Stimulated activated naive B cell treated with anti-CD40 and anti-IgM and Interleukin-4, amounts not matched to agents 10 μg/mL and 1 μg/mL and 100 μg/mL, for 72 hours (primary cell): Measurements from ENCODE around the gene HAUS1.

Experiments used
- ATAC-seq, 2 donors: fragments of 150-1000 bp; cut with Tn5 transposase; replicated peaks; 2 replicates each; pipeline ENCODE4 v1.10.0; 2021; ENCODE audit warnings: moderate library complexity in 1 of 2
- DNase-seq: peaks from one replicate; pipeline ENCODE4 v3.0.0; 2021
- H3K27ac Mint-ChIP-seq: one replicate; pipeline ENCODE4 v1.8.0; 2022; ENCODE audit warnings: mild to moderate bottlenecking, mixed read lengths
- H3K27me3 Mint-ChIP-seq, 2 donors: one replicate each; pipeline ENCODE4 v1.8.0; 2022; ENCODE audit warnings: mixed read lengths in 2 of 2
- H3K36me3 Mint-ChIP-seq, 2 donors: one replicate each; pipeline ENCODE4 v1.8.0; 2022; ENCODE audit warnings: mixed read lengths in 2 of 2, mild to moderate bottlenecking in 1 of 2
- H3K4me1 Mint-ChIP-seq, 2 donors: one replicate each; pipeline ENCODE4 v1.8.0; 2022; ENCODE audit warnings: mixed read lengths in 2 of 2, mild to moderate bottlenecking in 1 of 2
- H3K4me3 Mint-ChIP-seq, 2 donors: one replicate each; pipeline ENCODE4 v1.8.0; 2022; ENCODE audit warnings: mild to moderate bottlenecking in 2 of 2, mixed read lengths in 2 of 2, moderate library complexity in 1 of 2
- H3K9me3 Mint-ChIP-seq, 2 donors: one replicate each; pipeline ENCODE4 v1.8.0; 2022; ENCODE audit warnings: mixed read lengths in 2 of 2, mild to moderate bottlenecking in 1 of 2

HAUS1 gene, protein sequence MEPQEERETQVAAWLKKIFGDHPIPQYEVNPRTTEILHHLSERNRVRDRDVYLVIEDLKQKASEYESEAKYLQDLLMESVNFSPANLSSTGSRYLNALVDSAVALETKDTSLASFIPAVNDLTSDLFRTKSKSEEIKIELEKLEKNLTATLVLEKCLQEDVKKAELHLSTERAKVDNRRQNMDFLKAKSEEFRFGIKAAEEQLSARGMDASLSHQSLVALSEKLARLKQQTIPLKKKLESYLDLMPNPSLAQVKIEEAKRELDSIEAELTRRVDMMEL

GRCh38 chr18:46104128-46104911 lies at the start of gene HAUS1:
TSS of gene HAUS1 (plus strand) at chr18:46104385. CDS start at chr18:46104412, 27 bp downstream.
- peak within 1 kb of the TSS; percentile 95 to 100 for H3K4me3 Mint-ChIP-seq
- ATAC-seq = peak; percentile 93 to 95

DNA sequence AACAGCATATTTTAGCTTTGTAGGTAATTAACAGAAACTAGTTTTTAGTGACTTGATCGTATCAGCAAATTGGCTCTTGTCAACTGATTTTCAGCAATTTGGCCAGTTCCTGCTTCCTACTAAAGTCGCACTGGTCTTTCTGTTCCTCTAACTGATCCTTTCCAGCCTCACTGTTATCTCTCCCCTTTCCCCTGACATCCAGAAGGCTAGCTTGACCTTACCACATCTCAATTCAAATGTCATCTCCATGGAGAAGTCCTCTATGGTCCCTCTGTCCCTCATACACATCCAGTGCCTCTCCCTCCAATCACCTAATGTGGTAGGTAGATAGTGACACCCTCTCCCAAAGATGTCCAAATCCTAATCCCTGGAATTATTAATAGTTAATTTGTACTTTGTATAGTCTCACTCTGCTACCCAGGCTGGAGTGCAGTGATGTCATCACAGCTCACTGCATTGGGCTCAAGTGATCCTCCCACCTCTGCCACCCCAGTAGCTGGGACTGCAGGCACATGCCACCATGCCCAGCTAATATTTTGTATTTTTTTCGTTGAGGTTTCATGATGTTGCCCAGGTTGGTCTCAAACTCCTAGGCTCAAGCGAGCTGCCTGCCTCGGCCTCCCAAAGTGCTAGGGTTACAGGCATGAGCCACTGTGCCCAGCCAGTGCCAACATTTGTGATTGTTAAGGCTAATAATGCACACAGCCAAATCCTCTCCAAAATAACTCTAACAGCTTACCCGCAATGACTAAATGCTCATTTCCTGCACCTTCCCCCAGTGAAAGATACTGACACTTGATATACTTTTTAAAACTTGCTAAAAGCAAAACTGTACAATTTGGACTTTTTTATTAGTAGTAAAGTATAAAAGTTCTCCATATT lies 49.0 kb upstream of the HAUS1 start:
- H3K4me1 Mint-ChIP-seq = peaks cover 8 to 21% of the 10 kb centered on the region in 2 donors
- H3K27ac Mint-ChIP-seq = no peak overlapping the region
- H3K4me3 Mint-ChIP-seq = no peak overlapping the region
- no peak for DNase-seq
- H3K9me3 Mint-ChIP-seq = no peaks in the 10 kb centered on the region
- H3K27me3 Mint-ChIP-seq = no peaks in the 10 kb centered on the region
- H3K36me3 Mint-ChIP-seq = no peaks in the 10 kb centered on the region
- peak in 1 of 2 donors; percentile 39 for ATAC-seq

More at GRCh38 chr18:46104128-46104911, at the start of gene HAUS1:
- peak; percentile 72 for DNase-seq
- Mint-ChIP-seq H3K27ac (peak within 1 kb of the TSS; percentile 95), H3K27me3 (no peaks in the 10 kb centered on the region), H3K9me3 (no peaks in the 10 kb centered on the region), H3K36me3 (peaks cover 4 to 13% of the 10 kb centered on the region in 2 donors), H3K4me1 (peaks cover 7 to 33% of the 10 kb centered on the region in 2 donors)

DNA sequence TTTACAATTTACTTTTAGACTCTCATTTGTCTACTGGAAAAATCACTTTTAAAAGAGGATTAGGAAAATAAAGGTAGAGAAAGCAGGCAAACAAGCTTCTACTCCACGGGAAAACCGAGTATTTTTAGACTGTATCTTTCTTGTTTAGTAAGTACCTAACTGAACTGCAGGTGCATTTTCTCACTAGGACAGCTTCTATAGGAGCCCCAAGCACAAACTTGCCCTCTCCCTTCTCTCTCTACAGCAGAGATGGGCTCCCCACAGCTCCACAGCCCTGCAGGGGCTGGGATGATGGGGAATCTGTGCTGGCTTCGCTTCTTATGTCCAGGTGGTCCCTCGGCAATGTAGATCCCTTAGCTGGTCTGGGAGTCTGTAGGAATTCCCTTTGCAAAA lies 48.4 kb upstream of the HAUS1 start:
- Mint-ChIP-seq H3K4me3 (no peak overlapping the region), H3K27ac (no peak overlapping the region), H3K9me3 (no peaks in the 10 kb centered on the region), H3K4me1 (peaks cover 8 to 21% of the 10 kb centered on the region in 2 donors), H3K36me3 (no peaks in the 10 kb centered on the region), H3K27me3 (no peaks in the 10 kb centered on the region)
- no peak for DNase-seq
- ATAC-seq = no peak

- Mint-ChIP-seq H3K27ac (no peak overlapping the region), H3K36me3 (no peaks in the 10 kb centered on the region), H3K4me1 (peaks cover 8 to 11% of the 10 kb centered on the region in 2 donors), H3K4me3 (no peak overlapping the region), H3K9me3 (no peaks in the 10 kb centered on the region), H3K27me3 (no peaks in the 10 kb centered on the region)
- ATAC-seq = no peak
- no peak for DNase-seq
These were observed 43.8 kb upstream of the HAUS1 start for GRCh38 chr18:46060359-46060841.

DNA sequence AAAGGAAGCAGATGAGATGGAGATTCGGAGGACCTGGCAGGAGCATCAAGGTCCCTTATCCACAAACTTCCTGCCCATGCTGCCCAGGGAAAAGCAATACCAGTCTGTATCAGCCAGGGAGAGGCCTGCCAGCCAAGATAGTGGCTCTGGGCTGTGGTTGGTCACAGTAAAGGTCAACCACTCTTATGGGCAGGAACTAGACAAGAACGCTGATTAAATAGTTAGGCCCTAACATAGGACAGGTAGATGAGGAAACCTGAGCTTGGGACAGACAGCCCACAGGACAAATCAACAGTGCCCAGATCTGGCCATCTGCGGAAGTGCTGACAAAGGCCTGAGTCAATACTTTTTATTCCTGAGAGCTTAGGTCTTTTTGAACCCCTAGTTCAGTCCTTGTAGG lies 42.8 kb upstream of the HAUS1 start:
- no peak for ATAC-seq

GRCh38 chr18:46061796-46062195 lies 42.4 kb upstream of the HAUS1 start:
- Mint-ChIP-seq H3K27ac (no peak overlapping the region), H3K4me3 (no peak overlapping the region), H3K4me1 (no peaks in the 10 kb centered on the region), H3K27me3 (no peaks in the 10 kb centered on the region), H3K36me3 (no peaks in the 10 kb centered on the region), H3K9me3 (no peaks in the 10 kb centered on the region)
- ATAC-seq (no peak), DNase-seq (no peak)

More for the DNA sequence above, 42.8 kb upstream of the HAUS1 start:
- Mint-ChIP-seq H3K9me3 (no peaks in the 10 kb centered on the region), H3K36me3 (no peaks in the 10 kb centered on the region), H3K4me3 (no peak overlapping the region), H3K27me3 (no peaks in the 10 kb centered on the region), H3K27ac (no peak overlapping the region), H3K4me1 (peaks cover 0 to under 1% of the 10 kb centered on the region in 2 donors)
- DNase-seq = no peak

DNA sequence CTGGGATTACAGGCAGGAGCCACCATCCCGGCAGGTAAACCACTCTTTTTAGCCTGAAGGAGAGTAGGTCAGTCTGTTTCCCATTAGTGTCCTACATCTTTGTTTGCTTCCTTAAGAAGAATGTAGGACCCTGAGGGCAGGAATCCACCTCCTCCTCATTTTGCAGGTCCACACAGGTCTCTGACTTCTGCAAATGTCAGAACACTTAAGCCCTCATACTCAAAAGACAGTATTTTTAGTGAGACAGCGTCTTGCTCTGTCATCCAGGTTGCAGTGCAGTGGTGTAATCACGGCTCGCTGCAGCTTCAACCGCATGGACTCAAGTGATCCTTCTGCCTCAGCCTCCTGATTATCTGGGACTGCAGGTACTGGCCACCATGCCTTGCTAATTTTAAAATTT lies 41.4 kb upstream of the HAUS1 start:
- ATAC-seq (no peak), DNase-seq (no peak)
- H3K27ac Mint-ChIP-seq = no peak overlapping the region
- no peaks in the 10 kb centered on the region for H3K9me3 Mint-ChIP-seq
- no peaks in the 10 kb centered on the region for H3K36me3 Mint-ChIP-seq
- H3K27me3 Mint-ChIP-seq = no peaks in the 10 kb centered on the region
- H3K4me3 Mint-ChIP-seq = no peak overlapping the region
- H3K4me1 Mint-ChIP-seq = no peaks in the 10 kb centered on the region

GRCh38 chr18:46067438-46068007 lies 36.7 kb upstream of the HAUS1 start:
- DNase-seq (no peak), ATAC-seq (no peak)
- Mint-ChIP-seq H3K36me3 (peaks cover 2 to 11% of the 10 kb centered on the region in 2 donors), H3K4me1 (peaks cover 15 to 21% of the 10 kb centered on the region in 2 donors), H3K27me3 (peaks cover 13 to 19% of the 10 kb centered on the region in 2 donors), H3K4me3 (no peak overlapping the region), H3K27ac (no peak overlapping the region), H3K9me3 (no peaks in the 10 kb centered on the region)

DNA sequence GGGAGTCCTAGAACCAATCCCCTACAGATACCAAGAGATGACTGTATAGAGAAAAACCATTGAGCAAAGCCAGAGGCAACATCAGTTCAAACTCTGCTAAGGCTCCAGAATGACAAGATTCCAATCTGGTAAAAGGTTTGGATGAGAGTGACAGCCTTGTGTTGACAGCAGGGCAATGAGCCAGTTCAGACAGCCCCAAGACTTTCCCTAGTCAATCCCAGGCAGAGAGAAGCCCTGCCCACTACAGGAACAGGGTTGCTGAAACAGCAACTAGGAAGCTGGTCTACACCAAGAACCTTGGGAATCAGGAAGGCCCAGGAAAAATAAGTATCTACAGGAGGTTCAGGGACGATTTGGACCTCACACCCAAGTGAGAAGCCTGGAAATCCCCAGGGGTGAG lies 35.4 kb upstream of the HAUS1 start:
- H3K4me1 Mint-ChIP-seq = peaks cover 21 to 34% of the 10 kb centered on the region in 2 donors
- DNase-seq = no peak
- H3K36me3 Mint-ChIP-seq = peaks cover 2 to 11% of the 10 kb centered on the region in 2 donors
- no peaks in the 10 kb centered on the region for H3K9me3 Mint-ChIP-seq
- ATAC-seq = no peak
- no peak overlapping the region for H3K27ac Mint-ChIP-seq
- H3K27me3 Mint-ChIP-seq = peaks cover 19% of the 10 kb centered on the region in 2 donors
- no peak overlapping the region for H3K4me3 Mint-ChIP-seq

DNA sequence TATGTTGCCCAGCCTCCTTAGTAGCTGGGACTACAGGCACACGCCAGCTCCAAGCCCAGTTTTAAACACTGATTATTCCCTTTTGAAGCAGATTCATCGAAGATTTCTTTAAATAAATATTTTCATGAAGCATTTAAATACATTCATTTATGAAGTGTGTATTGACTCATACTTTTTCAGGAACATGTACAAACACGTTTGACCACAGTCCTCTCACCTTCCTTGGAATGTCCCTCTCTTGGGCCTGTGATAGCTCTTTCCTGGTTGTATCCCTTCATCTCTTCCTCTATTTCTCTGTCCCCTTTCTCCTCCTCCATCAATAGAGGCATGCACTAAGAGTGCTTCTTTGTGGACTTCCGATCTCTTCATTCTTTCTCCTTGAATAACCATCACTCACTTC lies 34.7 kb upstream of the HAUS1 start:
- H3K4me1 Mint-ChIP-seq = peaks cover 24 to 38% of the 10 kb centered on the region in 2 donors
- H3K36me3 Mint-ChIP-seq = peaks cover 2 to 15% of the 10 kb centered on the region in 2 donors
- H3K27ac Mint-ChIP-seq = no peak overlapping the region
- no peaks in the 10 kb centered on the region for H3K9me3 Mint-ChIP-seq
- H3K27me3 Mint-ChIP-seq = peaks cover 19% of the 10 kb centered on the region in 2 donors
- H3K4me3 Mint-ChIP-seq = no peak overlapping the region
- DNase-seq = no peak
- ATAC-seq = no peak

DNA sequence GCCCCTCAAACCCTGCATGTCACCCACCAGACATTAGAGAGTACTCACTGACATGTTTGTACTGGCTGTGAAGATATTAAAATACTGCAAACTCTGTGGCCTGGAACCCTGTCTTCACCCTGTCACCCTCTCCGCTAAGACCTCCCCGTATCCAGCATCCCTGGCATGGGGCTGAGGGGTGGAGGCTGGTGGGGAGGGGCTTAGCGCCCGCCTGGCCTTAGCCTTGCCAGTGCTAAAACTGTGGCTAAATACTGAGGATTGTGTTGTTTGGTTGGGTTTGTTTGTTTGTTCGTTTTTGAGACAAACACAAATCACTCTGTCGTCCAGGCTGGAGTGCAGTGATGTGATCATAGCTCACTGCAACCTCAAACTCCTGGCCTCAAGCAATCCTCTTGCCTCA lies 34.0 kb upstream of the HAUS1 start:
- DNase-seq (no peak), ATAC-seq (no peak)
- Mint-ChIP-seq H3K36me3 (peaks cover 2 to 15% of the 10 kb centered on the region in 2 donors), H3K4me3 (no peak overlapping the region), H3K9me3 (no peaks in the 10 kb centered on the region), H3K4me1 (peaks cover 24 to 38% of the 10 kb centered on the region in 2 donors), H3K27ac (no peak overlapping the region), H3K27me3 (peaks cover 19% of the 10 kb centered on the region in 2 donors)

DNA sequence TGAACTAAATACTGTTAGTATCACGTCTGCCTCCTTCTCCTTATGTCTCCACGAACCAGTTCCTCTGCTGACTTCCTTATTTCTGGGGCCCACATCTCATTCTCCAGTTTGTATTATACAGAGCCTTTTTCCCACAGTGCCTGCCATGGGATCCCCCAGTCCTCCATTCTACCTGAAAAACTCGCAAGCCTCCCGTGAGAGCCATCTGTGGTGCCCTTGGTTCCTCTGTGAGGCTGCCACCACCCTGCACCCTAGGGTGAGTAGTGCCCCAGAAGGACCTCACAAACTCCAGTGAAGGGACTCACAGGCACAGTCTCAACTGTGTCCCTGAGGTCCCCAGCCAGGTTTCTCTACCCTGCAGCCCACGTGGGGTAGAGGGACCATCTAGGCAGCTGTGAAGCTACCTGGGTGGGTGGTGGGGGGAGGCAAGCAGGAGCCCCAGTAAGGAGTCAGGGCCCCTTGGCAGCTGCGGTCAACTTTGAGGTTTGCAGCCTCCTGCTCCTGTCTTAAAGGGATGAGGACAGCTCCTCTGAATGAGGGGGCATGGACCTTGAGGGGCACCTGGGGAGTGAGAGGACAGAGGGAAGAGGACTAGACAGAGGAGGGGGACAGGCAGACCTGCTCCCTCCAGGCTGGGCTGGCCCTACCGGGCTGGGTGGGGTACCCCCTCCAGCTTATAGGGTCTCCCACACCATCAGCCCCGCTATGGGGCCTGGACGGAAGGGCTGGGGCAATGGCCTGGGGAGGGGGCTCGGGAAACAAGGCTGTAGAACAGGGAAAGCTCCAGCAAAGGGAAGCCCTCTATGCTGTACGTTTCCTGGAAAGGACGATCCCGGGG lies 33.2 kb upstream of the HAUS1 start:
- H3K9me3 Mint-ChIP-seq = no peaks in the 10 kb centered on the region
- peak overlapping the region; percentile 80 to 81 for H3K4me3 Mint-ChIP-seq
- peak; percentile 61 to 64 for ATAC-seq
- H3K4me1 Mint-ChIP-seq = peaks cover 24 to 38% of the 10 kb centered on the region in 2 donors
- peaks cover 2 to 15% of the 10 kb centered on the region in 2 donors for H3K36me3 Mint-ChIP-seq
- no peak for DNase-seq
- peaks cover 19% of the 10 kb centered on the region in 2 donors for H3K27me3 Mint-ChIP-seq
- peak overlapping the region; percentile 84 for H3K27ac Mint-ChIP-seq
